Transverse colon (tissue), 4 donors: ENCODE results near the gene RPS6KB1.

ENCODE experiments used
- CTCF ChIP-seq, 5 experiments: fragments of 200-600 bp in 3 of 5; fragments of 450-650 bp in 2 of 5; sonication (generic) in 3 of 5; IDR thresholded peaks; 1 replicate in 2 of 5; 2 replicates in 3 of 5; pipeline ENCODE4 v1.5.1; 2016 to 2017; ENCODE audit warnings: antibody characterized with exemption in 5 of 5, inconsistent platforms in 3 of 5, mild to moderate bottlenecking in 2 of 5, moderate library complexity in 1 of 5
- EP300 ChIP-seq: sonication (generic); formaldehyde crosslinking; IDR thresholded peaks from one replicate; pipeline ENCODE4 v1.6.1; 2017; ENCODE audit warnings: antibody characterized with exemption, low read depth
- POLR2A ChIP-seq: fragments of 450-650 bp; IDR thresholded peaks from one replicate; pipeline ENCODE4 v1.6.1; 2016; ENCODE audit warnings: antibody characterized with exemption, mild to moderate bottlenecking, moderate library complexity
- POLR2AphosphoS5 ChIP-seq, 3 donors: sonication (generic); formaldehyde crosslinking; IDR thresholded peaks; one replicate each; pipeline ENCODE4 v1.6.1; 2016; ENCODE audit warnings: antibody characterized with exemption in 3 of 3

- TF ChIP-seq CTCF (IDR thresholded peaks at IDR 0.05): peak; percentile 42 to 82 (median 56)
- no peak for TF ChIP-seq EP300
- TF ChIP-seq POLR2A: no peak
- peak in 2 of 3 donors; percentile 64 to 73 for TF ChIP-seq POLR2AphosphoS5 (IDR thresholded peaks at IDR 0.05)
Measured at GRCh38 chr17:59853168-59853918, 39.6 kb upstream of the RPS6KB1 start.
